K562 (cell line): Measurements from ENCODE around the gene TPO.

Experiments used
- ESRRA ChIP-seq: fragments of 450-650 bp; IDR thresholded peaks from 2 replicates; pipeline ENCODE4 v1.6.1; 2014; ENCODE audit warnings: low read depth, mild to moderate bottlenecking, moderate library complexity, borderline replicate concordance
- POLR2A ChIP-seq: fragments of 450-650 bp; conservative IDR thresholded peaks from 2 replicates; pipeline ENCODE4 v1.6.1; 2016
- SP2 ChIP-seq: IDR thresholded peaks from 2 replicates; pipeline ENCODE4 v1.6.1; 2011; ENCODE audit warnings: mild to moderate bottlenecking, low read depth, low read length, moderate library complexity; ENCODE audit not compliant: poor library complexity, severe bottlenecking; ENCODE audit errors: extremely low read depth
- TAF15 ChIP-seq: fragments of 200-400 bp; formaldehyde crosslinking; IDR thresholded peaks from 2 replicates; pipeline ENCODE4 v1.6.1; 2017; ENCODE audit warnings: mild to moderate bottlenecking, low read depth, low read length, moderate library complexity
- ZNF212 ChIP-seq: fragments of 450-650 bp; formaldehyde crosslinking; IDR thresholded peaks from 2 replicates; pipeline ENCODE4 v1.4.0; 2020; ENCODE audit warnings: mild to moderate bottlenecking
- ZNF3 ChIP-seq: fragments of 250-450 bp; sonication (Bioruptor Pico); IDR thresholded peaks from 2 replicates; pipeline ENCODE4 v1.5.0; 2021; ENCODE audit warnings: mild to moderate bottlenecking, moderate library complexity
- TF ChIP-seq, protein P1 (sequence below), 2 experiments: fragments of 450-650 bp in 1 of 2; sonication (generic) in 1 of 2; formaldehyde crosslinking in 1 of 2; IDR thresholded peaks in 1 of 2; conservative IDR thresholded peaks in 1 of 2; 2 replicates each; pipeline versions ENCODE4 v1.6.1 to v1.8.1; 2016 to 2023; ENCODE audit warnings: mild to moderate bottlenecking in 2 of 2, moderate library complexity in 2 of 2, inconsistent platforms in 1 of 2, missing genetic modification reagents in 1 of 2

DNA sequence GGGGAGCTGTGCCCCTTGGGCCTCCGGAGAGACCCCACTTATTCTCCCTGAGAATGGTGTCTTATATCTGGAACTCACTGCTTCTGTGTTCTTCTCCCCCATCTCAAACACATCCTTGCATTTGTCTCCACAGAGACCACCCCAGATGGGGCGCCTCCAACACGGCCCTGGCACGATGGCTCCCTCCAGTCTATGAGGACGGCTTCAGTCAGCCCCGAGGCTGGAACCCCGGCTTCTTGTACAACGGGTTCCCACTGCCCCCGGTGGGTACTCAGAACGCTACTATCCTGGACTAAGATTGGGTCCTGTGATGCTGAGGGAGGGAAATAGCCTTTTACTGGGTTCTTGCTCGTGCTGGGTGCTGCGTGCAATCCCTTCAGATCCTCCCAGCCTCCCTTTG is 40.3 kb downstream of the TPO start:
- TF ChIP-seq ZNF3 (CRISPR knock-in tag): no peak
- no peak for TF ChIP-seq SP2
- TF ChIP-seq TAF15: no peak
- TF ChIP-seq, protein P1, sequence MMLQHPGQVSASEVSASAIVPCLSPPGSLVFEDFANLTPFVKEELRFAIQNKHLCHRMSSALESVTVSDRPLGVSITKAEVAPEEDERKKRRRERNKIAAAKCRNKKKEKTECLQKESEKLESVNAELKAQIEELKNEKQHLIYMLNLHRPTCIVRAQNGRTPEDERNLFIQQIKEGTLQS (IDR thresholded peaks at IDR 0.05): no peak
- TF ChIP-seq, protein P1 (CRISPR knock-in tag; conservative IDR thresholded peaks at IDR 0.05): no peak
- TF ChIP-seq ZNF212: no peak
- TF ChIP-seq ESRRA: no peak
- no peak for TF ChIP-seq POLR2A
